Measurements from ENCODE around the gene ANTXR1. TPM values are rescaled to one million over a fixed set of nuclear protein-coding genes. Genes with fewer than 3 reads are reported as not detected.

Gene ANTXR1
- polyA plus RNA-seq, 1 donor (not counting 4 experiments of a cell fraction or from before 2014, with no cell fraction given), result 20.4 TPM

GRCh38 chr2:69074918-69075317 lies 61.9 kb downstream of the ANTXR1 start:
- Histone ChIP-seq H3K4me1 (ENCODE audit: control insufficient read depth, extremely low read depth, insufficient read depth, low read length) (no peaks in the 10 kb centered on the region), H3K9me3 (ENCODE audit: control insufficient read depth, low read depth, low read length) (no peaks in the 10 kb centered on the region), H3K9ac (ENCODE audit: control insufficient read depth, extremely low read depth, insufficient read depth, low read length) (no peak overlapping the region), H3K9me1 (ENCODE audit: control insufficient read depth, extremely low read depth, insufficient read depth, low read length) (no peaks in the 10 kb centered on the region), H3K27ac (ENCODE audit: control insufficient read depth, insufficient read depth, low read length) (no peak overlapping the region), H3K4me2 (ENCODE audit: control insufficient read depth, extremely low read depth, insufficient read depth, low read depth, low read length) (no peak overlapping the region), H3K79me2 (ENCODE audit: control insufficient read depth, insufficient read depth, low read length) (no peaks in the 10 kb centered on the region), H3K4me3 (ENCODE audit: control insufficient read depth in 2 of 3, extremely low read depth in 1 of 3, insufficient read depth in 2 of 3, low read depth in 1 of 3, low read length in 3 of 3) (no peak overlapping the region), H3K36me3 (ENCODE audit: control insufficient read depth in 2 of 2, extremely low read depth in 1 of 2, insufficient read depth in 2 of 2, low read length in 2 of 2) (peaks cover 6 to 7% of the 10 kb centered on the region in 2 experiments), H3K27me3 (ENCODE audit: control insufficient read depth, extremely low read depth, insufficient read depth, low read length) (no peaks in the 10 kb centered on the region), H4K20me1 (ENCODE audit: control insufficient read depth, extremely low read depth, insufficient read depth, low read length) (no peaks in the 10 kb centered on the region), H2AFZ (ENCODE audit: control insufficient read depth, low read length) (no peak overlapping the region)
- DNase-seq (ENCODE audit: low read depth, low spot score), result no peak
- dilution Hi-C loops (cut with MboI; ENCODE audit: extremely low pct_ligation_motif_present, low sequenced_read_pairs), result no loop called here
- FAIRE-seq, result no peak
- TF ChIP-seq, protein P1, sequence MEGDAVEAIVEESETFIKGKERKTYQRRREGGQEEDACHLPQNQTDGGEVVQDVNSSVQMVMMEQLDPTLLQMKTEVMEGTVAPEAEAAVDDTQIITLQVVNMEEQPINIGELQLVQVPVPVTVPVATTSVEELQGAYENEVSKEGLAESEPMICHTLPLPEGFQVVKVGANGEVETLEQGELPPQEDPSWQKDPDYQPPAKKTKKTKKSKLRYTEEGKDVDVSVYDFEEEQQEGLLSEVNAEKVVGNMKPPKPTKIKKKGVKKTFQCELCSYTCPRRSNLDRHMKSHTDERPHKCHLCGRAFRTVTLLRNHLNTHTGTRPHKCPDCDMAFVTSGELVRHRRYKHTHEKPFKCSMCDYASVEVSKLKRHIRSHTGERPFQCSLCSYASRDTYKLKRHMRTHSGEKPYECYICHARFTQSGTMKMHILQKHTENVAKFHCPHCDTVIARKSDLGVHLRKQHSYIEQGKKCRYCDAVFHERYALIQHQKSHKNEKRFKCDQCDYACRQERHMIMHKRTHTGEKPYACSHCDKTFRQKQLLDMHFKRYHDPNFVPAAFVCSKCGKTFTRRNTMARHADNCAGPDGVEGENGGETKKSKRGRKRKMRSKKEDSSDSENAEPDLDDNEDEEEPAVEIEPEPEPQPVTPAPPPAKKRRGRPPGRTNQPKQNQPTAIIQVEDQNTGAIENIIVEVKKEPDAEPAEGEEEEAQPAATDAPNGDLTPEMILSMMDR (optimal IDR thresholded peaks at IDR 0.05 in 1 of 3, IDR thresholded peaks at IDR 0.05 in 1 of 3, conservative IDR thresholded peaks at IDR 0.05 in 1 of 3; ENCODE audit: extremely low read depth in 1 of 3, insufficient read depth in 2 of 3, low read length in 3 of 3), result no peak
- TF ChIP-seq EZH2 (IDR thresholded peaks at IDR 0.05; ENCODE audit: low read length), result no peak

- Histone ChIP-seq H3K27me3 (ENCODE audit: control insufficient read depth, extremely low read depth, insufficient read depth, low read length) (no peaks in the 10 kb centered on the region), H3K9ac (ENCODE audit: control insufficient read depth, extremely low read depth, insufficient read depth, low read length) (no peak overlapping the region), H3K27ac (ENCODE audit: control insufficient read depth, insufficient read depth, low read length) (no peak overlapping the region), H3K4me3 (ENCODE audit: control insufficient read depth in 2 of 3, extremely low read depth in 1 of 3, insufficient read depth in 2 of 3, low read depth in 1 of 3, low read length in 3 of 3) (no peak overlapping the region), H3K4me1 (ENCODE audit: control insufficient read depth, extremely low read depth, insufficient read depth, low read length) (no peaks in the 10 kb centered on the region), H3K79me2 (ENCODE audit: control insufficient read depth, insufficient read depth, low read length) (no peaks in the 10 kb centered on the region), H4K20me1 (ENCODE audit: control insufficient read depth, extremely low read depth, insufficient read depth, low read length) (no peaks in the 10 kb centered on the region), H3K9me1 (ENCODE audit: control insufficient read depth, extremely low read depth, insufficient read depth, low read length) (no peaks in the 10 kb centered on the region), H2AFZ (ENCODE audit: control insufficient read depth, low read length) (no peak overlapping the region), H3K36me3 (ENCODE audit: control insufficient read depth in 2 of 2, extremely low read depth in 1 of 2, insufficient read depth in 2 of 2, low read length in 2 of 2) (peaks cover 6 to 7% of the 10 kb centered on the region in 2 experiments), H3K9me3 (ENCODE audit: control insufficient read depth, low read depth, low read length) (no peaks in the 10 kb centered on the region), H3K4me2 (ENCODE audit: control insufficient read depth, extremely low read depth, insufficient read depth, low read depth, low read length) (no peak overlapping the region)
- dilution Hi-C loops (cut with MboI; ENCODE audit: extremely low pct_ligation_motif_present, low sequenced_read_pairs), result no loop called here
- no peak for TF ChIP-seq EZH2 (IDR thresholded peaks at IDR 0.05; ENCODE audit: low read length)
- TF ChIP-seq, protein P1 (optimal IDR thresholded peaks at IDR 0.05 in 1 of 3, IDR thresholded peaks at IDR 0.05 in 1 of 3, conservative IDR thresholded peaks at IDR 0.05 in 1 of 3; ENCODE audit: extremely low read depth in 1 of 3, insufficient read depth in 2 of 3, low read length in 3 of 3), result no peak
- DNase-seq (ENCODE audit: low read depth, low spot score) (no peak), FAIRE-seq (no peak)
These were observed 62.5 kb downstream of the ANTXR1 start for GRCh38 chr2:69075486-69075885.

Measured in keratinocyte (primary cell).